ENCODE results near the gene MZB1.
"Not testable (repeated sequence)": the region's sequence is repeated elsewhere in the genome, so short reads cannot be mapped to it uniquely, and the experiment has no call there.

MZB1 gene

DNA sequence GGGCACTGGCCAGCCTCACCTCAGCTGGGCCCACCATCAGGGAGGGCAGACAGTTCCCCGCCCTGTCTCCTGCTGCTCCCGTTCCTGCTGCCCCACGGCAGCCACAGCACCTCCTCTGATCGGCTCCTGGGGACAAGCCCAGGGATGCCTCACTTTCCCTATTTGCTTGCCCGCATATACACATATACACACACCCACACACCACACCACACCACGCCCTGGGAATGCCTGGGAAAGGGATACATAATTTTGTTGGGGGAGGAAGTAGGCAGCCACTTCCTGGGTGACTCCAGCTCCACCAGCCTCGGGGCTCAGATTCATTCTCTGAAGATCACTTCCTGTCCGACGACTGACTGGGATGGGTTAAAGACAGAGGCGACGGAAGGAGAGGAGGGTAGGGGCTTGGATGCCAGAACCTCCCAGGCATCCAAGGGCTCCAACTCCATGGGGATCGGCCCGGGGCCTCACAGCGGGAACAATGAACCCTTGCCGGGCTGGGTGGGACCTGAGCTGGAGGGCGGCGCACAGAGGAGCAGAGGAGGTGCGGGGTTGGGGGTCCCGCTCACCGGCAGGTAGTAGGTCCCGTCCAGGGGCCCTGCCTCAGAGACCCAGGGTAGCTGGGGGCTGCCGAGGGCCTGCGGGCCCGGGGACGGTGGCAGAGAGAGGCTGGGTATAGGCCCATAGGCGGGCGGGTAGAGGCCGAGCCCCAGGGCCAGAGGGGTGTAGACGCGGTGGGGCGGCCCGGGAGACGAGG, 2.0 kb upstream of the MZB1 start:
- no peak for DNase-seq

DNA sequence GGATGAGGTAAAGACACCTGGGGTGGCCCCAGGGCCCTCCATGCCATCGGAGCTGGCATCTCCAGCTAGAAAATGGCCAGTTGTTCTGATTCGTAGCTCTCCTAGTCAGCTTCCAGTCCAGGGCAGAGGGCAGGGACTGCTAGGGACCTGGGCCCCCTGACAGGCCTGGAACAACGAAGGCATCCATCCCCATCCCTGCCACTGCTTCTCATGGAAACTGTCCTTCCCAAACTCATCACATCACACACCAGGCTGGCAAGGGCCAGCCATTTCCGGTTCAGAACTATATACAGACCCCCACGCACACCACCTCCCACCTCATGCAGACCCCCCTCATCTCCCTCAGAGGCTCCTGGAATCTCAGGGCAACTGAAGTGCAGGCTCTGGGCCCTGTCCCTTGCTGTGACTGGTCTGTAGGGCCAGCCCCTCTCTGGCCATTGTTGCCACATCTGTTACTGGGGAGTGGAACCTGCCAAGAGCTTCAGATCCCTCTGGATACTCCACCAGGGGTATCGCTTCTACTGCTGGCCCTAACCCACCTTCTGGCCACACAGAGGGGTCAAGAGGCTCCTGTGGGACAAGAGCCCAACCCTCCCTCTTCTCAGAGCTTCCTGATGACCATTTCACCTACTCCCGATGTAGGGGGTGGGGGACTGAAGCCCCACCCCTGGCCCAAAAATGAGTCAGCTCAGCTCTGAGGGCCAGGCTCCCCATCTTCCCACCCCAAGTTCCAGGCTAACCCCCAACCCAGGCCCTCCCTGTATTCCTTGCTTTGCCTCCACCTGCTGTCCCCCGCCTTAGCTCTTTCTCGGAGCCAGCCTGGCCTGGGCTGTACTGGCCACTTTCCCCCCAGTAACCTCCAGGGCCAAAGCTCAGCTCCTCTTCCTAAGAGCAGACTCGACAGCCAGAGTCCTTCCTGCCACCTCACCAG, 1.2 kb upstream of the MZB1 start:
- no peak for DNase-seq

GRCh38 chr5:139388198-139388821, 1.4 kb downstream of the MZB1 start:
- no peak for DNase-seq

GRCh38 chr5:139387611-139388197, 2.0 kb downstream of the MZB1 start:
- no peak for DNase-seq

DNA sequence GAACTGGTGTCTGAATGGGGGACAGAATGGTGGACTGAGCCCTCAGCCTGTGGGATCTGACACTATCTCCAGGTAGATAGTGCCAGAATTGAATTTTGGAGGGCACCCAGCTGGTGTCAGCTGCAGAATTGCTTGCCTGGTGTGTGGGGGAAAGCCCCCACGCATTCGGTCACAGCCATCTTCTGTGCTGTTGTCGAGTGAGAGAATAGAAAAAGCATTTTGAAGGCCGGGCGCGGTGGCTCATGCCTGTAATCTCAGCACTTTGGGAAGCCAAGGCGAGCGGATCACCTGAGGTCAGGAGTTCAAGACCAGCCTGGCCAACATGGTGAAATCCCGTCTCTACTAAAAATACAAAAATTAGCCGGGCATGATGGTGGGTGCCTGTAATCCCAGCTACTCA, 2.8 kb downstream of the MZB1 start:
- DNase-seq = not testable (repeated sequence)

GRCh38 chr5:139386050-139386438, 3.7 kb downstream of the MZB1 start:
- DNase-seq = no peak

- no peak for DNase-seq
Measured at GRCh38 chr5:139385061-139386049, 4.4 kb downstream of the MZB1 start.

DNA sequence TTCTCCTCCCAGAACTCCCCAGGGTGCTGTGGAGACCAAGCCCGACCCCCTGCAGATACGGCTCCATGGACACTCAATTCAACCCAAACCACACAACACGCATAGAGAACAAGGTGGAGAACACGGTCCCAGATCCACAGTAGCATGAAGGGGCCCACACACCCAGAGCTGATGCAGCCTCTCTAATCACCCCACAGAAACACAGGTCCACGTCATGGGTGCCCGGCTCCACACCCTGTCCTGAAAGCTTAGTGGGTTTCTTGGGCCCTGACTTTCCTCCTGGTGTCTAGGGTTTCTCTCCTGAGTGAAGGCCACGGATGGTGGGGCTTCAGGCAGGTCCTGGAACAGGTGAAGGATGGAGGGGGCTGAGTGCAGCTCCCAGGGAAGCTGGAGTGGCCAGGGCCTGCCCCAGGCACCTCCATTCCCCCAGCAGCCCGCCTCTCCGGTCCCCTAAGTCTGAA, 5.1 kb downstream of the MZB1 start:
- no peak for DNase-seq

DNA sequence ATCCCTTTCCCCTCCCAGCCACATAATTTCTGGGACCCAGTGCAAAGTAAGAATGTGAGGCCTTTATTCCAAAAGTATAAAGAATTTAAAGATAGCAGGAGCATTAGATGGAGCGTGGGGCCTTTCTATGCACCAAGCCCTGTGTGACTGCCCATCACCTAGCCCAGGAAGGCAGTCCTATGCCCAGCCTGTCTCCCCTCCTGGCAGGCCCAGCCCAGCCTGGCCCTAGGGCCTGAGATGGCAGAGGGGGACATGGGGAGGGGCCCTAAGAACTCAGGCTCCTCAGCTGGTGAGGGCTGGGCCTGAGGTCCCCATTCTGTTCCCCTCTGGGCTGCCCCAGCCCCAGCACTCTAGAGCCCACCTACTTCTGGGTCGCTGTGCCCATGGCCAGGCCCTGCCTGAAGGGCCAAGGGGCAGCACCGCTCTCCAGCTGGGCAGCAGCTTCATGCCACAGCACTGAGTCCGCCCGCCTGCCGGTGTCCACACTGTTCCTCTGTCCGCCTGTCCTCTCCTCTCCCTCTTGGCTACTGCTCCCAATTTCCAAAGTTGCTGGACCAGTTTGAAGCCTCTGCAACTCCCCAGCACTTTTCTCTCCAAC, 5.6 kb downstream of the MZB1 start:
- no peak for DNase-seq

- peak; percentile 35 for DNase-seq
Measured at GRCh38 chr5:139383275-139383992, 6.3 kb downstream of the MZB1 start, which contains the start of gene SLC23A1. TSS of gene SLC23A1 (minus strand) at chr5:139383297. CDS start at chr5:139383253, 44 bp downstream.

DNA sequence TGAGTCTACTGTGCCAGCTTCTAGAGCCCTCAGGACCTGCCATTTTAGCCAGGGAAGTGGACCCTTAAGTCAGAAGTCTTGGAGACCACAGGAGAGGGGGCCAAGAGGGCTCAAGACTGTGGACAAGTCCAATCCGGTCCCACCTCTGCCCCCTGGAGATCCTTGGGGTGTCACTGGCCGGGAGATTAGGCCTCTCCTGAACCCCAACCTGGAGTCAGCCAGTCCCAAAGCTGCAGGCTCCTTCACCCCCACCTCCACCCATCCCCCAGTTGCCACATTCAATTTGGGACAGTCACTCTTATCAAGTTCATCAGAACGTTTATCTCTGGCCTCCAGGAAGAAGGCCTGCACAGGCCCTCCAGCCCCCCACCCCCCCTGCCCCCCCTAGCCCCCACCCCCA, 6.9 kb downstream of the MZB1 start:
- DNase-seq = no peak

GRCh38 chr5:139381837-139382761, 7.6 kb downstream of the MZB1 start:
- DNase-seq = no peak

DNA sequence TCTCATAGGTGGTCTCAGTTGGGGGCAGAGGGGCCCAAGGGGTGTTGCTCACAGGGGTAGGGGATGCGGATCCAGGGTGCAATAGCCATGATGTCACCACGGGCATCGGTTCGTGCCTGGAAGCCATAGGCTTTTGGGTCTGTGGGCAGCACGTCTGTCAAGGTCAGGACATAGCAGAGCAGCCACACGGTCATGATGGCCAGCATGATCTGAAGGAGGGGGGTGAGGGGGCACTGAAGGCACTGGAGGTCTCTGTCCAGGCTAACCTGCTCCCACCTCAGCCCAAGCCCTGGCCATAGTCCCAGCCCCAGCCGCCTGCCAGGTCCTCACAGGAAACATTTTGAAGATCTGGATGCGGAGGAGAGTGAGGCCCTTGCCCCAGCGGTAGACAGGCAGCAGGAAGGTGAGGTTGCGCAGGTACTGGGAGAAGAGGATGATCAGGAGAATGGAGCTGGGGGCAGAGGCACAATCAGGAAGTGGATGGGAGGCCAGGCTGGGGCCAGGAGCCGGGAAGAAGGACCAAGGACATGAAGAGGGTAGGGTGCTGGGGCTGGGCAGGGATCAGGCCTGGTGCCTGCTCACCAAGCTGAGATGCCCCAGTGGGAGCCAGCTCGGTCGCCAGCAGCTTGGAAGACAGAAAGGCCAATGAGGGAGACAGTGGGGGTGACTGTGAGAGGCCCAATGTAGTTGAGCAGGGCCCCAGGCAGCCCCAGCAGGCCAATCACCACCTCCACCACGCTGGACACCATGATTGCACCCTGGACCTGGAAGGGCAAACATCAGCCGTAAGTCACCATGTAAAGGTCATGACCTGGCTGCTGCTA, 9.9 kb downstream of the MZB1 start:
- DNase-seq = no peak

DNA sequence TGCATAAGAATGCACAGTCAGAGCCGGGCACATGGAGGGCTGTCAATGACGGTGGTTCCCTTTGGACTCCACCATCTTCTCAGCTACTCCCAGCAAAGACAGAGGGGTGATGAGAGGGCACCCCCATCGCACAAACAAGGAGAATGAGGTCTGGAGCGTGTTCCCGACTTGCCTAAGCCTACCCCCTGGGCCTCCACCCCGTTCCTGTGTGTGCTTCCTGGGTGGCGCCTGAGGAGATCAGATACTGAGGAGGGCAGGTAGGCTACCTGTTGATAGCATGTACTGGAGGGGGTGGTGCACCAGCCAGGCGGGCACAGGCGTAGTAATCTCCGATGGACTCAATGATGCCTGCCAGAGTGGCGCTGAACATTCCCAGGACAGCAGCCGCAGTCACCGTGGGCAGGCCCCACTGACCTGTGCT, 10.8 kb downstream of the MZB1 start:
- DNase-seq = no peak

DNA sequence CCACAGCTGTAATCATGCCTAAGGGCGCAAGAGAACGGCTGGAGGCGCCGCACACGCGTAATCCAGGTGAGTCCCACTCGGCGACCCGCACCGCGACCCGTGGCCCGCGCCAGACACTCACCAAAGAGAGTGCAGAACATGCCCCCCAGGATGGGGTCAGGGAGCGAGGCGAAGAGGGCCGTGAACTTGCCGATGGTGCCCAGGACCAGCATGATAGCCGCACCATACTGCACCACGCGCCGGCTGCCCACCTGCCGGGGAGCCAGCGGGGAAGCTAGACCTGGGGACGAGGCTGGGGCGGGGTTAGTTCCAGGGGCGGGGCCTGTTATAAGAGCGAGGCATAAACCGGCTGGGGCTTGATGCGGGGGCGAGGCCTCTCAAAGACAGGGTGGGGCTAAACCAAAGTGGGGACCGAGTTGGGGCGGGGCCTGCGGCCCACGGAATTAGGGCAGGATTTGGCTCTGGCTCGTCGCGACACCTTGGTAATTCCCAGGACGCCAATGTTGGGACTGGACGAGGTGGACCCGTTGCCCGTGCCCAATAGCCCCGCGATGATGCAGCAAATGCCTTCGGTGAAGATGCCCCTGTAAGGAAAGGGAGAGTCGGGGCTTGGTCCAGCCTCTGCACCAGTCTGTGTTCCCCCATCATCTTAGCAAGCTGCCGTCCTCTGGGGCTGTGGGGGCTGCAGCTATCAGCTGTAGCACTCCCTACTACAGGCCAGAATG, 11.4 kb downstream of the MZB1 start:
- DNase-seq = no peak

DNA sequence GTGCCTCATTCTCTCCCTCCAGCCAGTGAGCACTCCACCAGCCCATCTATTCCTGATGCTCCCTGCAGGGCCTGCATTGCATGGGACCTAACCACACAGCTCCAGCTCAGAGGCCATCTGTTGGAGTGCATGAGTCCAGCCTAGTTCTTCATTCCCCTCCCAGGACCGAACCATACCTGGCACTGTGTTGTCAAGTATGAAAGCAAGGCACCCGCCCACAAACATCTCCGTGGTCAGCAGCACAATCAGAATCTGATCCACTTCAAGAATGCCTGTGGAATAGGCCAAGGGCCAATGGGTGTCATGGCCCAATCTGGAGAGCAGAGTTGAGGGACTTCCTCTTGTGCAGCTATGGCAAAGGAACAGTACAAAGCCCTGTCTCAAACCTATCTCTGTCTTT, 12.5 kb downstream of the MZB1 start:
- DNase-seq = no peak

DNA sequence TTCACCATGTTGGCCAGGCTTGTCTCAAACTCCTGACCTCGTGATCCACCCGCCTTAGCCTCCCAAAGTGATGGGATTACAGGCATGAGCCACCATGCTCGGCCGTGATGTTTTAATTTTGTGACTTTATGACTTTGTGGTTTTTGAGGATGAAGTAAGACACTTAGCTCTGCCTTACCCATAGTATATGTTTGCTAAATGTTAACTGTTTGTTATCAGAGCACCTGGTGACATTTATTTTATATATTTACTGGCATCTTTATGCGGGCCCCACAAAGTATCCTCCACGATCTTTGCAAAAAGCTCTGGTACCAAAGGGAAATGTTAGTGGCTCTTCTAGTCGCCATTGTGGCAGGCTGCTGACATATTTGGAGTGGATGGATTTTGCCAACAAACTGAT, 13.3 kb downstream of the MZB1 start:
- no peak for DNase-seq

DNA sequence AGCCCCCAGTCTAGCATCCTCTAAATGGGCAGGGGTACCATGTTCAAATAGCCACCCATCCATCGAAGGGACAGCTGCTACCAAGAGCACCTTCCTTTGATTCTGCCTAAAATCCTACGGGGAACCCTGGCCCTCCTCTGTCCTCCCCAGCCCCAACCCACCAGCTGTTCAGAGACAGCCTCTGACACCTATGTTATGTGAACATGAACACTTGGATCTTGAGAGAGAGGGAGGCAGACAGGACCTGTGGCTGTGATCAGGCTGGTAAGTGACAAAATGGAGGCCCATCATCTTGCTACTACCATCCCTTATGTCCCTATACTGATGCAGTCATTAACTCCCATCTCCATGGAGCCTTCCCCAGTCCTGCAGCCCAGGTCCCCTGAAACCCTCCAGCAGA, 14.8 kb downstream of the MZB1 start:
- no peak for DNase-seq
